GM21825 (cell line): ENCODE data around the gene ZBTB40.

Experiments
- ATAC-seq: cut with Tn5 transposase; IDR thresholded peaks from one replicate; pipeline ENCODE4 v1.9.1; 2021; ENCODE audit warnings: mild to moderate bottlenecking, moderate library complexity; ENCODE audit not compliant: unreplicated experiment

Gene ZBTB40

GRCh38 chr1:22529901-22530621 lies 78.4 kb downstream of the ZBTB40 start:
- no peak for ATAC-seq

- ATAC-seq: no peak
Measured at GRCh38 chr1:22530715-22531114, 79.1 kb downstream of the ZBTB40 start.

GRCh38 chr1:22531251-22531650 lies 79.6 kb downstream of the ZBTB40 start:
- ATAC-seq: no peak

DNA sequence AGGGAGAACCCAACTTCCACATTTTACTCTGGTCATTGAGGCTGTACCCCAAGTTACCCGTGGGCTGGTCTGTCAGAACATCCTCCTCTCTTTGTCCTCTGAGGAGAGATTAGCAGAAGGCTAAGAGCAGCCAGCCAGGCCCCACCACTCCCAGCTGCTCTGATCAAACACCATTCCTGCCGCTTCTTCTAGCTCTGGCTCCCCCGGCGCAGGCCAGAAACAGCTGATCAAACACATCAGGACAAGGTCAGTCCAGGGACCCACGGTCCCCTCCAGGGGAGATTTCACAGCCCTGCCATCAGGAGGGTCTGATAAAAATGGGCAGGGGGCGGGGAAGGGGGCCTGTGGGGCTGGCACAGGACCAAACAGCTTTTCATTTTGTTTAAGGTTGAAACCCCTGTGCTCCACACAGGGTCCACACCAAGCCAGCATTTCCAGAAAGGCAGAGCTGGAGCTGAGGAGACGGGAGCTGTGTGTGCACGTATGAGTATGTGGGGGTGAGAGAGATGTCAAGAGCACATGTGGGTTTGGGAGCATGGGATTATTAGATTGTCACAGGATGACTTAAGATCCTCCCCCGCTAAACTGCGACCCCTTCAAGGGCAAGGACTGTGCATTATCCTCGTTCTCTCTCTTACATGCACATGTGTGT lies 81.7 kb downstream of the ZBTB40 start:
- no peak for ATAC-seq

DNA sequence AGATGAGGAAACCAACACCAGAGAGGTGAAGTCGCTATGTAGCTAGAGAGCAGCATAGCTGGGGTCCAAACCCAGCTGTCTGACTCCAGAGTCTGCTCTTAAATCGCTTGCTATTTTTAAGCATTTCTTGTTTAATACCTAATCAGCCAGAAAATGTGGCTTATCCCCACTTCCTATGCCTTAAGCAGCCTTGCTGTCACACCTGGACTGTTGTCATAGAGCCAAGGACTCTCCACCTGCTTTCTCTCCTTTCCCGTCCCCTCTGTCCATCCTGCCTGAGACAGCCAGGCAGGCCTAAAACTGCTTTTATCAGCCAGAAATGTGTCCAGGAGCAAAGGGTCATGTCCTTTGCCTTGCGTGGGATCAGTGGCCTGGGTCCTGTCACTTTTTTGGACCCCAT lies 83.3 kb downstream of the ZBTB40 start:
- ATAC-seq: no peak

DNA sequence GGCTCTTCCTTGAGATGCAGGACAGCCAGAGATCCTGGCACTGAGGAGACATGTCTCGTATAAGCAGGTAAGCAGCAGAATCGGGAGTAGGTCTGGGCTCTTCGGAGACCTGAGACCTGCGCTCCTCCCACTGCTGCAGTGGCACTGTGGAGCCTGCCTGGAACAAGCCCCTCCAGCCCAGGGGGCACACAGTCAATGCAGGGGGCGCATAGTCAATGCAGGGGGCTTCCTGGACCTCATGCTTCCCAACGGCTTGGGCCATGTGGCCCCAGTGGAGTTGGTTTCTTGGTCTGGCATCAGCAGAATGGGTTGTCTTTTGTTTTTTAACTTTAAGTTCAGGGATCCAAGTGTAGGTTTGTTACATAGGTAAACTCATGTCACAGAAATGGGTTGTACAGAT lies 83.7 kb downstream of the ZBTB40 start:
- no peak for ATAC-seq

- ATAC-seq: no peak
Measured at GRCh38 chr1:22536506-22536905, 84.9 kb downstream of the ZBTB40 start.

DNA sequence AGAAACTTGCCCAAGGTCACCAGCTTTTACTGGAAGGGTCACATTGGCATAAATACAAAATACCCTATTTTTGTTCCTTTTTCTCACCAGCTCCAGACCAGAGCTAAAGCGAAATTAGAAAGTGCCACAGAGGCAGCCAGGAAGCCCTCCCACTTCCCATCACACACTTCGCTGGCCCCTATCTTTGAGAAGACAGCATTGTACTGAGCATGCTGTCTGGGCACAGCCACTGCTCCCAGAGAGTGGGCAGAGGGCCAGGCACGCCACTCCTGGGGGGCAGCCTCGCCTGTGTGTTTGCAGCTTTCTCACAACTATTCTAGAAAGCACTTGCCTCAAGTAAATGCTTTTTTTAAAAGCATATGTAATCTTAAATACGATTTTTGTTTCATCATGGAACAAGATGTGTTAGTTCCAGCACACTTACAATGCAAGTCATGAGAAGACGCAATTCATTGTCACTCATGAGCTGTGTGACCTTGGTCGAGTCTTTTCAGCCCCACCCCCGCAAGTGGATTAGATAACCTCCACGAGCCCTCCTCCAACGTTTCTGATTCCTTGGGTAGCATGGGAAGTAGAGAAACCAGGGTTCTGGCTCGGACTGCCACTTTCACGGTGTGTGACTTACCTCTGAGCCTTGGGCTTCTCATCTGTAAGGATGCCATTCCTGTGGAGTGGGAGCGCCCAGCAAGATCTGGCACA lies 85.9 kb downstream of the ZBTB40 start:
- ATAC-seq: no peak

GRCh38 chr1:22539510-22540118 lies 88.0 kb downstream of the ZBTB40 start:
- ATAC-seq: no peak

DNA sequence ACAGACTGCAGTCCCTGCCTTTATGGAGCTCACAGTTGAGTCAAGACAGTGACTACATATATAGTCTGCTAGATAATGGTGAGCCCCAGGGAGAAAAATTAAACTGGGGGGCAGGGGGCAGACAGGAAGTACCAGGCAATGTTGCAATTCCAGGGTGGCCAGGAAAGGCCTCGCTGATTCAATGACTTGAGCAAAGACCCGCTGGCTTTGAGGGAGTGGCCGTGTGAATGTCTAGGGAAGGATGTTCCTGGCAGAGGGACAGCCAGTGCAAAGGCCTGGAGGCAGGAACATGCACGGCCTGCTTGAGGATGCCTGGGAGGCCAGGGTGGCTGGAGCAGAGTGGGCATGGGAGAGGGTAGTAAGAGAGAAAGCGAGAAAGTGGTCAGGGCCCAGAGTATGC lies 88.7 kb downstream of the ZBTB40 start:
- no peak for ATAC-seq

- no peak for ATAC-seq
Measured at GRCh38 chr1:22542886-22543285, 91.2 kb downstream of the ZBTB40 start.

DNA sequence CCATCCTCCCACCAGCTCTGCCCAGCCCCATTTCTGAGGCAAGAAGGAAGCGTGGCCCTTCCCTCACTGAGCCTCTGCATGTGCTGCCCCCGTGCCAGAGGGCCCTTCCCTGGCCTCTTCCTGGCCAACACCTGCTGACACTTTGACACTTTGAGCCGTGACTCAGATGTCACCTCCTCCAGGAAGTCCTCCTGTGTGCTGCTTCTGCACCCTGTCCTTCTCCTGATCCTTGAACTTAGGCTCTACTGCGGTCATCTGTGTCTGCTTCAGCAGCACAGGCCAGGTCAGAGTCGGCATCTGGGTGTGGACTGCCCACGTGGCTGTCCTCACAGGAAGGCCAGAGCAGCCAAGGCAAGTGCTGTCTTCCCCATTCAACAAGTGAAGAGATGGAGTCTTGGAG lies 92.0 kb downstream of the ZBTB40 start:
- no peak for ATAC-seq

DNA sequence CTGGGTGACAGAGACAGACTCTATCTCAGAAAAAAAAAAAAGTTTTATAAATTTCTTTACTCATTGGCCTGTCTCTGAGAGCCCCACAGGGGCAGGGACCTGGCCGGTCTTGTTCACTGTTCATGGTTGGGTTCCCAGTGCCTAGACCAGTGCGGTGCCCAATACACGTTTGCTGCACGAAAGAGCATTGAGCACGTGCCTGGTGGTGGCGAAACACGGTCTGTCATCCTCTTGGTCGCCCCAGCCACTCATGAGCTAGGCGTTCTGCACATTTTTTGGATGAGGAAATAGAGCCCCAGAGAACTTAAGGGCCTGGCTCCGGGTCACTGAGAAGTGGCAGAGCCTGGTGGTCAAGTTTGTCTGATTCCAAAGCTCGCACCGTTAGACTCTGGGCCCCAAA lies 93.0 kb downstream of the ZBTB40 start:
- no peak for ATAC-seq

DNA sequence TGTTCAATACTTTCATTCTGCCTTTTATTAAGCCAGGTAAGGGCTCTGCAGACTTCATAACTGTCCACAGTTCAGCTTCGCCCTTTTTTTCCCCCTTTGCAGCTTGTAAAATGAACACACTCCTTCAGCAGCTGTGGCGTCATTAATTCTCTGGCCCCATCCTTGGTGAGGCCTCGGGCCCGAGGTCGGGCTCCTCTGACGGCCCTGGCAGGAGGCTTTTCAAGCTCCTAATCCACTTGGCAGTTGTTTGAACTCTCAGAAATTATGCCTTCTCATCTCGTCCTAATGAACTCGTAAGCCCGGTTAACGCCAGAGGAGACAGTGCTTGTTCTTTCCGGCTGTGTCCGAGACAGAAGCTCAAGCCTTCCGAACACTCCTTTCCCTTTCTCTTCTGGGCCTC lies 93.5 kb downstream of the ZBTB40 start:
- no peak for ATAC-seq

DNA sequence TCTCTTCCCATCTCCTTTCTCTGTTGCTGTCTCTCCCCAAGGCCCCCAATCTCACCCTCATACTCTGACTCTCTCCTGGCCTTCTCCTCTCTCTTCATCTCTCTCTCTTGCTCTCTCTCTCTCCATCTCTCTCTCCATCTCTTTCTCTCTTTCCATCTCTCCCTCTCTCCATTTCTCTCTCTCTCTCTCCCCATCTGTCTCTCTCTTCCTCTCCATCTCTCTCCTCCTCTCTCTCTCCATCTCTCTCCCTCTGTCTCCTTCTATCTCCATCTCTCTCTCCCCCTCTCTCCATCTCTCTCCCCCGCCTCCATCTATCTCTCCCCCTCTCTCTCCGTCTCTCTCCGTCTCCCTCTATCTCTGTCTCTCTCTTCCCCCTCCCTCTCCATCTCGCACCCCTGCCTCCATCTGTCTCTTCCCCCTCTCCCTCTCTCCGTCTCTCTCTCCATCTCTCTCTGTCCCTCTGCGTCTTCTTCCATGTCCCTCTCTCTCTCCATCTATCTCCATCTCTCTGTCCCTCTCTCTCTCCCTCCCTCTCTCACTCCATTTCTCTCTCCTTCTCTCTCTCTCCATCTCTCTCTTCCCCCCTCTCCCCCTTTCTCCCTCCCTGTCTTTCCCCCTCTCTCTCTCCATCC lies 95.7 kb downstream of the ZBTB40 start:
- no peak for ATAC-seq

- ATAC-seq: no peak
Measured at GRCh38 chr1:22547818-22548462, 96.3 kb downstream of the ZBTB40 start.

DNA sequence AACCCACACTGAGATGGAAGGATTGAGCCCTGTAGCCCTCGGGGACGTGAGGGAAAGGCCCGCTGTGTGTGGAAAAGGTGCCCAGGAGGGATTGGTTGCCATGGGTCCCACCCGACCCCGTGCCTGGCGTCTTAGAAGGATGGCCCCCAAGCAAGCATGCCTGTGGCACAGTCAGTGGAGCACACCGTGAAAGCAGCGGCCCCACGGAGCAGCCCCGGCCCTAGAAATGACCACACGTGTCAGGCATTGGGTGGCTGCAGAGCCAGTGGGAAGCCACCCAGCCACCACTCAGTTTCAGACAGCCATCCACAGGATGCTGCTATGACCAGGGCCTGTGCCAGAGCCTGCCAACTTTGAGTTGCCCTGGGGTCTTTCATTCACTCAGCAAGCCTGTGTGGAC lies 98.4 kb downstream of the ZBTB40 start:
- no peak for ATAC-seq

GRCh38 chr1:22551591-22551990 lies 99.9 kb downstream of the ZBTB40 start:
- ATAC-seq: no peak

DNA sequence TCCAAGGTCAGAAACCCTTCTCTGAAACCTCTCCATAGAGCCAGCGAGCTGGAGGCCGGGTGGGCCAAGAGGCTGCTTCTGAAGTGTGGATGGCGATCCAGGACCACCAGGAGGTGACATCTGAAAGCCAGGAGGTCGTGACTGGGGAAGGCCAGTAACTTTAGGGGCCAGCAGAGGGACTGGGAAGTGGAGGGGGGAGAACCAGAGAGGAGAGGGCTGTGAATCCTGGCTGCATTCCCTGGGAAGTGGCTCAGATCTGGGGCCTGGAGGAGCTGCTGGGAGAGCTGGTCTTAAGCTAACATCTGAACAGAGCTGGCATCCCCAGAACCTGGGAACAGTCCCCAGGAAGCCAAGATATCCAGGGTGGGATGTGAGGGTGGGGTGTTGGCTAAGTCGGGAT lies 100.4 kb downstream of the ZBTB40 start:
- ATAC-seq: no peak

DNA sequence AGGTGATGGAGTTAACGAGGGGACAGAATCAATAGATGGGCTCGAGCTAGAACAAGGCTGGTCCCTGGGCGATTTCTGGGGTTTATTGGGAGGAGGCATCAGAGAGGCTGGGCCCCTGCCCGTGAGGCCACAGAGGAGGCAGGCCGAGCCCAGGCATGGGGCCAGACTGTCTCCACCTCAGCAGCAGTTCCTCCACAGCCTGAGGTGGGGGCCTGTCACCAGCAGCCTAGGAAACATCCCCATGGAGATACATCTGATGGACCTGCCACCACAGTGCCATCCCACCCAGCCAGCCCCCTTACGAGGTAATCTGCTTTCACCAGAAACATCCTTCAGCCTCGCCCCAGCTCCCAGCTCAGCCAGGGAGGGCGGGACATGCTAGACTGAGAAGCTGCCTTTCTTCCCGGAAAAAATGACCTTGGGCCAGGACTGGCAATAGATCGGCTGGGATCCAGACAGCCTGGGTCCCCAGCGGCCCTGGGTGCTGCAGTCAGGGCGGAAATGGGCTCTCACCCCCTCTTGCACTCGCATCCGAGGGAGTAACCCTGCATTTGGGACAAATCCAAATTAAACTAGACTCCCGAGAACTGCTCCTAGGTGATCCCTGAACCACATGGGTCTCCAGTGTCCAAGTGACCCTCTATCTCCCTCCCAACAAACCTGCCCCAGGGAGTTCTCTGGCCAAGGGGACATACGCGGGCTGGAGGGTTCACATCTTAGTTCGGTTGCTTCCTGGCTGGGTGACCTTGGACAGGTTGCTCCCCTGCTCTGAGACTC lies 101.6 kb downstream of the ZBTB40 start:
- no peak for ATAC-seq
